ENCODE measurements around the gene VAT1. TPM values are rescaled to one million over a fixed set of nuclear protein-coding genes. Genes with fewer than 3 reads are reported as not detected.

Gene VAT1
- total and polyA plus RNA-seq, 2 of the 13 experiments (the other 11 are each of a cell fraction or from before 2014, with no cell fraction given): 143 to 205 TPM

- TF ChIP-seq ZNF232 (CRISPR knock-in tag; IDR thresholded peaks at IDR 0.05; ENCODE audit: borderline replicate concordance): no peak
- TF ChIP-seq SATB2 (CRISPR knock-in tag; IDR thresholded peaks at IDR 0.05): no peak
- no peak for TF ChIP-seq ZBTB33 (CRISPR knock-in tag; IDR thresholded peaks at IDR 0.05)
- no peak for TF ChIP-seq ZNF550 (CRISPR knock-in tag; IDR thresholded peaks at IDR 0.05; ENCODE audit: borderline replicate concordance)
- TF ChIP-seq ZNF674 (CRISPR knock-in tag; IDR thresholded peaks at IDR 0.05; ENCODE audit: low read depth): no peak
- TF ChIP-seq ZNF562 (CRISPR knock-in tag; IDR thresholded peaks at IDR 0.05; ENCODE audit: borderline replicate concordance): no peak
- TF ChIP-seq FOXK2 (IDR thresholded peaks at IDR 0.05): no peak
- no peak for TF ChIP-seq ZNF773 (CRISPR knock-in tag; IDR thresholded peaks at IDR 0.05; ENCODE audit: borderline replicate concordance)
- no peak for TF ChIP-seq POLR2A (IDR thresholded peaks at IDR 0.05; ENCODE audit: insufficient read depth in 1 of 2, low read depth in 2 of 2, low read length in 2 of 2)
- no peak for TF ChIP-seq NFYC (CRISPR knock-in tag; IDR thresholded peaks at IDR 0.05)
- no peak for TF ChIP-seq ZIK1 (CRISPR knock-in tag; IDR thresholded peaks at IDR 0.05; ENCODE audit: borderline replicate concordance, low read depth)
- no peak for TF ChIP-seq DDIT3 (CRISPR knock-in tag; IDR thresholded peaks at IDR 0.05)
- TF ChIP-seq ZNF343 (CRISPR knock-in tag; IDR thresholded peaks at IDR 0.05): no peak
These were observed 10.3 kb downstream of the VAT1 start (continued) for GRCh38 chr17:43011728-43012472.
